Mononuclear cell (primary cell): ENCODE results near the gene CXorf49. TPM values are rescaled to one million over a fixed set of nuclear protein-coding genes. Genes with fewer than 3 reads are reported as not detected.

Experiments used
- H3K27me3 ChIP-seq: 2 replicates; pipeline ENCODE4 v1.6.0; 2011; ENCODE audit warnings: low read length, control low read depth; ENCODE audit not compliant: insufficient read depth
- H3K4me1 ChIP-seq: 2 replicates; pipeline ENCODE4 v1.5.1; 2011; ENCODE audit warnings: mild to moderate bottlenecking, low read length, control low read depth; ENCODE audit not compliant: insufficient read depth
- H3K4me3 ChIP-seq: 2 replicates; pipeline ENCODE4 v1.5.1; 2011; ENCODE audit warnings: mild to moderate bottlenecking, low read length, moderate library complexity
- H3K9me3 ChIP-seq: 2 replicates; pipeline ENCODE4 v1.5.1; 2011; ENCODE audit warnings: low read depth, mild to moderate bottlenecking, control low read depth, low read length
- total RNA-seq: library from RNA; depleted of rRNA; stranded (reverse); fragments of >200 nt; gene quantifications from one replicate; pipeline ENCODE4 v1.2.3, GENCODE V29; 2012

The CXorf49 gene
- total RNA-seq, 1 donor, result not detected

DNA sequence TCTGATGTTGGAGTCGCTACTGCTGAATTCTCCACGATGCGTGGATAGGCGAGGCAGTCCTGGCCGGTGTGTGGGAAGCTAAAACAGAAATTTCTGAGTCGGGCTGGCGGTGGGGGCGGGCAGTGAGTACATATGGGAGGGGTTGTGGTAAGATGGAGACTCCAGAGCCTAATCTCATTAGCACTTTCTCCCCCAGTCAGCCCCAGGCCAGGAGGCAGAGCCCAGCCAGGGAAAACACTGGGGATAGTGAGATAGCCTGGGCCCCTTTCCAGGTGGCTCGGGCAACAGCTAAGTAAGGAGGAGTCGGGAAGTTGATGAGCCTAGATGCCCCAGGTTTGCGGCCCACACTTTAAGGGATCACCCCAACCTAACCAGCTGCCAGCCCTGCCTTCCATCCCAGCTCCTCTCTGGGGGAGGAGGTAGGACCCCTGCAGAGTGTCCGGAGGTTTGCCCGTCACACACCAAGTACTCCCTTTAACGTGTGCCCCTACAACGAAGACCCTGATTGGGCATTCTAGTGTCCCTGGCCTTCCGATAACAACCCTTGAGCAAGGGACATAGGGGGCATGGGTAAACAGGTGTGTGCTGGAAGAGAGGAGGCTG, 53.1 kb downstream of the CXorf49 start:
- Histone ChIP-seq H3K4me3 (no peak overlapping the region), H3K27me3 (no peaks in the 10 kb centered on the region), H3K9me3 (no peaks in the 10 kb centered on the region), H3K4me1 (peaks cover 8% of the 10 kb centered on the region)

Other genes starting within 250 kb of the CXorf49 start
- gene OGT, start 185.2 kb downstream of the CXorf49 start, total RNA-seq, result 323 TPM
- 1.5 TPM for gene GCNA, start 139.8 kb downstream of the CXorf49 start, total RNA-seq
- gene CXCR3, start 99.8 kb downstream of the CXorf49 start, total RNA-seq, result 4.1 TPM
- gene CXorf49B, start 45.1 kb upstream of the CXorf49 start, total RNA-seq, result not detected
- gene NHSL2, start 192.6 kb upstream of the CXorf49 start, total RNA-seq, result 1.3 TPM